Fibroblast of the aortic adventitia (primary cell): ENCODE results near the gene CEP164. TPM values are rescaled to one million over a fixed set of nuclear protein-coding genes. Genes with fewer than 3 reads are reported as not detected.

ENCODE experiments used
- DNase-seq: peaks from one replicate; pipeline ENCODE4 v3.0.0-alpha.2; 2010; ENCODE audit warnings: low read depth
- H3K4me3 ChIP-seq: 2 replicates; pipeline ENCODE4 v1.5.1; 2011; ENCODE audit warnings: low read depth, mild to moderate bottlenecking, control low read depth, low read length, moderate library complexity
- total RNA-seq: library from RNA; depleted of rRNA; stranded (reverse); fragments of >200 nt; gene quantifications from 2 replicates; pipeline ENCODE4 v1.2.3, GENCODE V29; 2012; ENCODE audit warnings: low replicate concordance
- TF ChIP-seq, protein P1 (sequence below): IDR thresholded peaks from 2 replicates; pipeline ENCODE4 v1.5.1; 2011; ENCODE audit warnings: mild to moderate bottlenecking, low read length, control low read depth, inconsistent platforms; ENCODE audit not compliant: insufficient read depth

Gene CEP164
- total RNA-seq, 1 donor = 38.5 TPM

DNA sequence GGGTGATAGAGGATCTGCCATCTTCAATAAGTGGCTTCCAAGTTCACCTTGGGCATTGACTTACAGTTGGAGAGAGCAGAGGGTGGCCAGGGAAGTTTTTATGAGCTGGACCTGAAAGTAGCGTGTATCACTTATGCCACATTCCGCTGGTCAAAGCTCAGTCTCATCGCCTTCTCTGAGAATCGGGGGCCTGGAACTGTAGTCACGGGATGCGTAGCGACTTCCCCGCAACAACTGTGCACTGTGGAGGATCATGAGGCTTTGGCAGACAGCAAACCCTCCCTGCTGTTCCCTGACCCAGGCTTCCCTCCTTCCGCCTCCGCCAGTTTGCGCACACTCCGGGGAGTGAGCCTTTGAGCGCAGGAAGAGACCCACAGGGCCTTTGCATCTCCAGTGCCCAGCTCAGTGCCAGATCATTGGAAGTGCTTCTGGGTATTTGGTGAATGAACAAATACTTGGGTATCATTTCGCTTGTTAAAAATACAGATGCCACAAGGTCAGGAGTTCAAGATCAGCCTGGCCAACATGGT lies 95.5 kb downstream of the CEP164 start:
- no peak for DNase-seq
- TF ChIP-seq, protein P1, sequence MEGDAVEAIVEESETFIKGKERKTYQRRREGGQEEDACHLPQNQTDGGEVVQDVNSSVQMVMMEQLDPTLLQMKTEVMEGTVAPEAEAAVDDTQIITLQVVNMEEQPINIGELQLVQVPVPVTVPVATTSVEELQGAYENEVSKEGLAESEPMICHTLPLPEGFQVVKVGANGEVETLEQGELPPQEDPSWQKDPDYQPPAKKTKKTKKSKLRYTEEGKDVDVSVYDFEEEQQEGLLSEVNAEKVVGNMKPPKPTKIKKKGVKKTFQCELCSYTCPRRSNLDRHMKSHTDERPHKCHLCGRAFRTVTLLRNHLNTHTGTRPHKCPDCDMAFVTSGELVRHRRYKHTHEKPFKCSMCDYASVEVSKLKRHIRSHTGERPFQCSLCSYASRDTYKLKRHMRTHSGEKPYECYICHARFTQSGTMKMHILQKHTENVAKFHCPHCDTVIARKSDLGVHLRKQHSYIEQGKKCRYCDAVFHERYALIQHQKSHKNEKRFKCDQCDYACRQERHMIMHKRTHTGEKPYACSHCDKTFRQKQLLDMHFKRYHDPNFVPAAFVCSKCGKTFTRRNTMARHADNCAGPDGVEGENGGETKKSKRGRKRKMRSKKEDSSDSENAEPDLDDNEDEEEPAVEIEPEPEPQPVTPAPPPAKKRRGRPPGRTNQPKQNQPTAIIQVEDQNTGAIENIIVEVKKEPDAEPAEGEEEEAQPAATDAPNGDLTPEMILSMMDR = no peak
- no peak overlapping the region for H3K4me3 ChIP-seq

DNA sequence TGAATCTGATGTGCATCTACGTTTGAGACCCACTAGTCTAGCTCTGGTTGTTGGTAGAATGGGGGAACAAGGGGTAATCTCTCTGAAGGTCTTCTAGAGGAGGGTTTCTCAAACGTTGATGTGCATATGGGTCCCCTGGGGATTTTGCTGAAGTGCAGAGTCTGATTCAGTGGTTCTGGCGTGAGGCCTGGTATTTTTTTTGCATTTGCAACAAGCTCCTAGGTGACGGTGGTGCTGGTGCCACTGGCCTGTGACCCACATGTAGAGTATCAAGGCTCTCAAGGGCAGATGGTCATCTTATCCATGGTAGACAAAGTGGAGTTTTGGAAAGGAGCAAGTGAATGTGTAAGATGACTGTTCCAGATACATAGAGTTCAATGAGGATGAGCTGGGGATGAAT lies 97.1 kb downstream of the CEP164 start:
- TF ChIP-seq, protein P1 = no peak
- DNase-seq = peak; percentile 43
- H3K4me3 ChIP-seq = no peak overlapping the region

DNA sequence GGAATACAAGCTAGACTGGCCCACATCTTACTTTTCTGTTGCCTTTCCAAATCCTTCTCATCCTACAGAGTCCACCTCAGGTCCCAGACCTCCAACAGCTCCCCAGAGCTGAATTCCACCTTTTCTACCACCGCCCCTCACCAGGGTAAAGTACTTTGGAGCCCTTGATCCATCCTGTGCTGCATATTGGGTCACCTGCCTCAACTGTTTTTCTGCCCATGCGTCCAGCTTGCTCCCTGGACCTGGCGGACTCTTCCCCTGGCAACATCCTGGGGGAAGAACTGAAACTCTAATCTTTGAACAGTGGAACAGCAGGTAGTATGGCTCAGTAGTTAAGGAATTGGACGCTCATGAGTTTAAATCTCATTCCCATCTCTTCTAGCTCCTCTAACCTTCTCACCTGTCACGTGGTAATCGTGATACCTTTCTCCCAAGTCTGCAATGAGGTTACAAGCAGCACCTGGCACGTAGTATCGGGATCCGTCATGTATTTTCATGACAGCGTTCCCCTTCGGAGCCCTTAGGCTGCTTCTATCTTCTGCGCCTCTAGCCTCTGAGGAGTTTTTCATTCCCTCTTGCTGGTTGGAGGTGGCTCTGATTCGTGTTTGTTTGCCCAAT lies 98.1 kb downstream of the CEP164 start:
- TF ChIP-seq, protein P1 = no peak
- no peak for DNase-seq
- H3K4me3 ChIP-seq = no peak overlapping the region

DNA sequence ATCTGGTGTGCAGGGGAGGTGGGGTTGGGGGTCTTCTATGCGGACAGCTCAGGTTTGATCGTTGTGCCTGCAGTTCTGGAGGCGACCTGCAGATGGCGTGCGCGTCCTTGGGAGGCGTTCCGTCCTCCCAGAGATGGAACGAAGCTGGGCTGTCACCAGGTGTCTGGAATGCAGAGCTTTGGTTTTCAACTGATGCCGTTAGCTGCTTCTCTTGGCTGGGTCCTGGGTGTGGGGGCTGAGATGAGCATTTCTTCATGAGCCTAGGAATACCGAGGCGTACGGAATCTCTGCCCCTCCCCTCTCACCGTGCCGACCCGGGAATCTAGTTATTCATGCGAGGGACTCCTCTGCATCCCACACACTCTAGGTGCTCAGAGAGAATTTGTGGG lies 98.6 kb downstream of the CEP164 start:
- TF ChIP-seq, protein P1 = peak; percentile 99
- peak overlapping the region; percentile 6 for H3K4me3 ChIP-seq

DNA sequence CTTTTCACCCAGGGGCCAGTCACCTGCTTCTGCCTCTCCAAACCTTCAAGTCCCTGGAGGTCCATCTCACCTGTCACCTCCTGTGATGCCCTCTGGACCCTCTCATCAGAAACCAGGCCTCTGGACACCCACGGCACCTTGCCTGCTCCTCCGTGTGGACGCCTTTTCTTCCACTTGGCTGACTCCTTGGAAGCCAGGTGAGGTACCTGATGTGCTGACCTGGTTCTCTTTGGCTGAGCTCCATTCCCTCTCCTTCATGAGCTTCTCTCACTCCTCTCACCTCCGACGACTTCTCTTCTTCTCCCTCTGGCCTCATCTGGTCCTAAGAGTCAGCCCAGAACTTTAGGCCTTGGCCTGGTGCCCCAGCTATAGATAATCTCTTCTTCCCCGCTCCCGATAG lies 99.3 kb downstream of the CEP164 start:
- no peak for DNase-seq
- no peak overlapping the region for H3K4me3 ChIP-seq
- TF ChIP-seq, protein P1 = no peak

More for the DNA sequence above, 98.6 kb downstream of the CEP164 start:
- peak; percentile 50 for DNase-seq

DNA sequence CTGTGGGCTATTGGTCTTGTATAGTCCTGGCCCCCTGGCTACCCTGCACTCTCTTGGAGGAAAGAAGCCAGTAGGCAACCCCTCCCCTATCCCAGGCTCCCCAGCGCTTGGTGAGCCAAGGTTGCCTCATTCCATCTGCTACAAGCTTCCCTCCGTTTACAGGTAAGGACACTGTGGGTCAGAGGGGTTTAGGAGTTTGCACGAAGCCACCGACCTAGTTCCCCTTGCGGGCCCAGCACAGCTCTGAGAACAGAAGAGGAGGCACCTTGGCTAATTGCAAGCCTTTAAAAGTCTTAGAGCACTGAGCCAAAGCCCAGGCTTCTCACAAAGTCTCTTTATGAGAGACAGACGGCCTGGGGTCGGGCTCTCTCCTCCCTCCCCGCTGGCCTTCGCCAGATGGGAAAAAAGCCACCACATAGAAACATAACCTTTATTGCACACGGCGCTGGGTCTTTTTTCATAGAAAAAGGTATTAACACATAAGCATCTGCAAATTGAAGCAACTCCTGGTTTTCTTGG lies 99.8 kb downstream of the CEP164 start:
- H3K4me3 ChIP-seq = no peak overlapping the region
- no peak for DNase-seq
- TF ChIP-seq, protein P1 = no peak
